Left lung (tissue), 14 donors: ENCODE results near the gene LAMA4. TPM values are rescaled to one million over a fixed set of nuclear protein-coding genes. Genes with fewer than 3 reads are reported as not detected.

Experiments used
- ATAC-seq: fragments of 200-7000 bp; cut with Tn5 transposase; one replicate; pipeline ENCODE4 v1.9.1; 2020; ENCODE audit warnings: moderate library complexity
- DNase-seq, 4 donors: peaks; one replicate each; pipeline ENCODE4 v3.0.0-alpha.2; 2013 to 2020
- H3K27ac ChIP-seq, 2 donors: fragments of 200-600 bp; sonication (generic) in 1 of 2; one replicate each; pipeline versions ENCODE4 v1.5.0 to v1.8.0; 2020 to 2021
- H3K27me3 ChIP-seq, 2 donors: fragments of 200-600 bp; sonication (generic) in 1 of 2; one replicate each; pipeline versions ENCODE4 v1.5.0 to v1.8.0; 2020 to 2021
- H3K36me3 ChIP-seq, 2 donors: fragments of 200-600 bp; sonication (generic) in 1 of 2; one replicate each; pipeline versions ENCODE4 v1.5.0 to v1.8.0; 2020 to 2021
- H3K4me1 ChIP-seq, 2 donors: fragments of 200-600 bp; one replicate each; pipeline ENCODE4 v1.8.0; 2021
- H3K4me3 ChIP-seq, 2 donors: fragments of 200-600 bp; sonication (generic) in 1 of 2; one replicate each; pipeline versions ENCODE4 v1.5.0 to v1.8.0; 2020 to 2021; ENCODE audit warnings: mild to moderate bottlenecking in 1 of 2
- H3K9me3 ChIP-seq, 2 donors: fragments of 200-600 bp; sonication (generic) in 1 of 2; one replicate each; pipeline versions ENCODE4 v1.5.0 to v1.8.0; 2020 to 2021
- intact Hi-C, 2 donors: fragments of 100-400 bp; cut with DNase I; formaldehyde crosslinking; loops; one replicate each; pipeline versions ENCODE4 v1.11.2 to v1.14.2; 2022
- long read RNA-seq, 12 donors: library from polyadenylated mRNA in 2 of 12; unstranded in 2 of 12; transcript quantifications; one replicate each; pipeline ENCODE4 v2.0.0 and lab custom pipeline, GENCODE V29; 2019 to 2026
- polyA plus RNA-seq, 6 donors: library from polyadenylated mRNA; unstranded; fragments of 120-200 nt; gene quantifications; one replicate each; pipeline ENCODE4 v1.2.1, GENCODE V29; 2013; ENCODE audit not compliant: insufficient read length in 6 of 6
- total RNA-seq, 2 donors: library from RNA; stranded (reverse); fragmentation: NEBNext Ultra II Directional; extraction: Animal tissue kit (Norgen Biotek cat#: 25700); gene quantifications; one replicate each; pipeline ENCODE4 v1.2.1, GENCODE V29; 2021
- TF ChIP-seq, protein P1 (sequence below), 2 donors: fragments of 200-600 bp; sonication (generic) in 1 of 2; IDR thresholded peaks; one replicate each; pipeline versions ENCODE4 v1.5.0 to v1.8.0; 2021; ENCODE audit warnings: antibody characterized with exemption in 2 of 2
- donor health status: DM: no; HTN: yes; CAD: no.
- donor health status: DM: no; HTN: no; CAD: no.

LAMA4 gene, protein sequence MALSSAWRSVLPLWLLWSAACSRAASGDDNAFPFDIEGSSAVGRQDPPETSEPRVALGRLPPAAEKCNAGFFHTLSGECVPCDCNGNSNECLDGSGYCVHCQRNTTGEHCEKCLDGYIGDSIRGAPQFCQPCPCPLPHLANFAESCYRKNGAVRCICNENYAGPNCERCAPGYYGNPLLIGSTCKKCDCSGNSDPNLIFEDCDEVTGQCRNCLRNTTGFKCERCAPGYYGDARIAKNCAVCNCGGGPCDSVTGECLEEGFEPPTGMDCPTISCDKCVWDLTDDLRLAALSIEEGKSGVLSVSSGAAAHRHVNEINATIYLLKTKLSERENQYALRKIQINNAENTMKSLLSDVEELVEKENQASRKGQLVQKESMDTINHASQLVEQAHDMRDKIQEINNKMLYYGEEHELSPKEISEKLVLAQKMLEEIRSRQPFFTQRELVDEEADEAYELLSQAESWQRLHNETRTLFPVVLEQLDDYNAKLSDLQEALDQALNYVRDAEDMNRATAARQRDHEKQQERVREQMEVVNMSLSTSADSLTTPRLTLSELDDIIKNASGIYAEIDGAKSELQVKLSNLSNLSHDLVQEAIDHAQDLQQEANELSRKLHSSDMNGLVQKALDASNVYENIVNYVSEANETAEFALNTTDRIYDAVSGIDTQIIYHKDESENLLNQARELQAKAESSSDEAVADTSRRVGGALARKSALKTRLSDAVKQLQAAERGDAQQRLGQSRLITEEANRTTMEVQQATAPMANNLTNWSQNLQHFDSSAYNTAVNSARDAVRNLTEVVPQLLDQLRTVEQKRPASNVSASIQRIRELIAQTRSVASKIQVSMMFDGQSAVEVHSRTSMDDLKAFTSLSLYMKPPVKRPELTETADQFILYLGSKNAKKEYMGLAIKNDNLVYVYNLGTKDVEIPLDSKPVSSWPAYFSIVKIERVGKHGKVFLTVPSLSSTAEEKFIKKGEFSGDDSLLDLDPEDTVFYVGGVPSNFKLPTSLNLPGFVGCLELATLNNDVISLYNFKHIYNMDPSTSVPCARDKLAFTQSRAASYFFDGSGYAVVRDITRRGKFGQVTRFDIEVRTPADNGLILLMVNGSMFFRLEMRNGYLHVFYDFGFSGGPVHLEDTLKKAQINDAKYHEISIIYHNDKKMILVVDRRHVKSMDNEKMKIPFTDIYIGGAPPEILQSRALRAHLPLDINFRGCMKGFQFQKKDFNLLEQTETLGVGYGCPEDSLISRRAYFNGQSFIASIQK (N-terminal part only)
- total RNA-seq = 100 to 1,000 TPM in 1 of 2 donors, 10 to 100 TPM in 1; 87.5 to 152 TPM
- 100 to 1,000 TPM; 213 to 258 (median 225) TPM for polyA plus RNA-seq
- long read RNA-seq, donor 1, full-length matches to known transcripts = 24 of 74 reads
- long read RNA-seq, donor 1, partial matches to known transcripts = 50 of 74 reads
- long read RNA-seq, donor 1, other reads (novel, unspliced or antisense) = 0 of 74 reads
- long read RNA-seq, donor 2, full-length matches to known transcripts = 22 of 103 reads
- long read RNA-seq, donor 2, partial matches to known transcripts = 81 of 103 reads
- long read RNA-seq, donor 2, other reads (novel, unspliced or antisense) = 0 of 103 reads
- long read RNA-seq, donor 3, full-length matches to known transcripts = 17 of 27 reads
- long read RNA-seq, donor 3, partial matches to known transcripts = 10 of 27 reads
- long read RNA-seq, donor 3, other reads (novel, unspliced or antisense) = 0 of 27 reads
- long read RNA-seq, donor 4, transcript LAMA4-203 (2 exons, 1,061 nt) = major isoform, 9 of 36 reads
- long read RNA-seq, donor 4, partial matches to known transcripts = 20 of 36 reads
- long read RNA-seq, donor 4, other reads (novel, unspliced or antisense) = 3 of 36 reads
- long read RNA-seq, donor 5, full-length matches to known transcripts = 25 of 48 reads
- long read RNA-seq, donor 5, partial matches to known transcripts = 23 of 48 reads
- long read RNA-seq, donor 5, other reads (novel, unspliced or antisense) = 0 of 48 reads
- long read RNA-seq, donor 6, full-length matches to known transcripts = 31 of 61 reads
- long read RNA-seq, donor 6, partial matches to known transcripts = 30 of 61 reads
- long read RNA-seq, donor 6, other reads (novel, unspliced or antisense) = 0 of 61 reads
- long read RNA-seq, donor 7, full-length matches to known transcripts = 16 of 16 reads
- long read RNA-seq, donor 7, partial matches to known transcripts = 0 of 16 reads
- long read RNA-seq, donor 7, other reads (novel, unspliced or antisense) = 0 of 16 reads
- long read RNA-seq, donor 8, full-length matches to known transcripts = 18 of 33 reads
- long read RNA-seq, donor 8, partial matches to known transcripts = 15 of 33 reads
- long read RNA-seq, donor 8, other reads (novel, unspliced or antisense) = 0 of 33 reads
- long read RNA-seq, donor 9 = 0 reads
- long read RNA-seq, donor 10, transcript LAMA4-209 (2 exons, 645 nt) = minor isoform, 7 of 33 reads
- long read RNA-seq, donor 10, transcript LAMA4-203 (2 exons, 1,061 nt) = major isoform, 10 of 33 reads
- long read RNA-seq, donor 10, partial matches to known transcripts = 13 of 33 reads
- long read RNA-seq, donor 10, other reads (novel, unspliced or antisense) = 3 of 33 reads
- long read RNA-seq, donor 11, transcript LAMA4-203 (2 exons, 1,061 nt) = major isoform, 5 of 9 reads
- long read RNA-seq, donor 11, partial matches to known transcripts = 0 of 9 reads
- long read RNA-seq, donor 11, other reads (novel, unspliced or antisense) = 0 of 9 reads
- long read RNA-seq, donor 12, full-length matches to known transcripts = 13 of 21 reads
- long read RNA-seq, donor 12, partial matches to known transcripts = 8 of 21 reads
- long read RNA-seq, donor 12, other reads (novel, unspliced or antisense) = 0 of 21 reads

- Histone ChIP-seq H3K9me3 (no peaks in the 10 kb centered on the region), H3K4me1 (no peaks in the 10 kb centered on the region), H3K4me3 (peak within 1 kb of the TSS; percentile 49 to 53), H3K27me3 (peaks cover 0 to 38% of the 10 kb centered on the region in 2 donors), H3K36me3 (no peaks in the 10 kb centered on the region), H3K27ac (peak within 1 kb of the TSS; percentile 87)
- intact Hi-C loops = no loop called here
- DNase-seq = peak in 3 of 4 donors; percentile 74 to 85 (median 78)
- TF ChIP-seq, protein P1, sequence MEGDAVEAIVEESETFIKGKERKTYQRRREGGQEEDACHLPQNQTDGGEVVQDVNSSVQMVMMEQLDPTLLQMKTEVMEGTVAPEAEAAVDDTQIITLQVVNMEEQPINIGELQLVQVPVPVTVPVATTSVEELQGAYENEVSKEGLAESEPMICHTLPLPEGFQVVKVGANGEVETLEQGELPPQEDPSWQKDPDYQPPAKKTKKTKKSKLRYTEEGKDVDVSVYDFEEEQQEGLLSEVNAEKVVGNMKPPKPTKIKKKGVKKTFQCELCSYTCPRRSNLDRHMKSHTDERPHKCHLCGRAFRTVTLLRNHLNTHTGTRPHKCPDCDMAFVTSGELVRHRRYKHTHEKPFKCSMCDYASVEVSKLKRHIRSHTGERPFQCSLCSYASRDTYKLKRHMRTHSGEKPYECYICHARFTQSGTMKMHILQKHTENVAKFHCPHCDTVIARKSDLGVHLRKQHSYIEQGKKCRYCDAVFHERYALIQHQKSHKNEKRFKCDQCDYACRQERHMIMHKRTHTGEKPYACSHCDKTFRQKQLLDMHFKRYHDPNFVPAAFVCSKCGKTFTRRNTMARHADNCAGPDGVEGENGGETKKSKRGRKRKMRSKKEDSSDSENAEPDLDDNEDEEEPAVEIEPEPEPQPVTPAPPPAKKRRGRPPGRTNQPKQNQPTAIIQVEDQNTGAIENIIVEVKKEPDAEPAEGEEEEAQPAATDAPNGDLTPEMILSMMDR (IDR thresholded peaks at IDR 0.05) = no peak
- ATAC-seq = peak; percentile 71
These were observed at the start of gene LAMA4 for GRCh38 chr6:112253841-112254816. LAMA4 (minus strand) TSS chr6:112254567; CDS start chr6:112254150, 417 bp downstream.

GRCh38 chr6:112302142-112302705 lies 47.9 kb upstream of the LAMA4 start:
- H3K9me3 ChIP-seq = no peaks in the 10 kb centered on the region
- DNase-seq = no peak
- H3K4me1 ChIP-seq = peaks cover 0 to 4% of the 10 kb centered on the region in 2 donors
- no peak for ATAC-seq
- intact Hi-C loops = loop anchor here in 1 of 2 donors (10.0 kb wide), 1 partner anchor 117 kb away; no protein-coding TSS in a partner anchor
- H3K27ac ChIP-seq = no peak overlapping the region
- no peaks in the 10 kb centered on the region for H3K36me3 ChIP-seq
- no peak overlapping the region for H3K4me3 ChIP-seq
- H3K27me3 ChIP-seq = no peaks in the 10 kb centered on the region
- TF ChIP-seq, protein P1 (IDR thresholded peaks at IDR 0.05) = no peak

GRCh38 chr6:112300896-112301295 lies 46.5 kb upstream of the LAMA4 start:
- Histone ChIP-seq H3K27ac (no peak overlapping the region), H3K4me3 (no peak overlapping the region), H3K36me3 (no peaks in the 10 kb centered on the region), H3K27me3 (no peaks in the 10 kb centered on the region), H3K9me3 (no peaks in the 10 kb centered on the region), H3K4me1 (peaks cover 0 to 4% of the 10 kb centered on the region in 2 donors)
- no peak for ATAC-seq
- DNase-seq = no peak
- intact Hi-C loops = loop anchor here in 1 of 2 donors (10.0 kb wide), 1 partner anchor 116 kb away; no protein-coding TSS in a partner anchor
- TF ChIP-seq, protein P1 (IDR thresholded peaks at IDR 0.05) = no peak
